GM04504 (cell line): Measurements from ENCODE around the gene SUV39H1.
"Not testable (repeated sequence)": the region's sequence is repeated elsewhere in the genome, so short reads cannot be mapped to it uniquely, and the experiment has no call there.

Experiments
- DNase-seq: peaks from one replicate; pipeline ENCODE4 v3.0.0-alpha.2; 2012; ENCODE audit warnings: low read depth

SUV39H1 gene, protein sequence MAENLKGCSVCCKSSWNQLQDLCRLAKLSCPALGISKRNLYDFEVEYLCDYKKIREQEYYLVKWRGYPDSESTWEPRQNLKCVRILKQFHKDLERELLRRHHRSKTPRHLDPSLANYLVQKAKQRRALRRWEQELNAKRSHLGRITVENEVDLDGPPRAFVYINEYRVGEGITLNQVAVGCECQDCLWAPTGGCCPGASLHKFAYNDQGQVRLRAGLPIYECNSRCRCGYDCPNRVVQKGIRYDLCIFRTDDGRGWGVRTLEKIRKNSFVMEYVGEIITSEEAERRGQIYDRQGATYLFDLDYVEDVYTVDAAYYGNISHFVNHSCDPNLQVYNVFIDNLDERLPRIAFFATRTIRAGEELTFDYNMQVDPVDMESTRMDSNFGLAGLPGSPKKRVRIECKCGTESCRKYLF

DNA sequence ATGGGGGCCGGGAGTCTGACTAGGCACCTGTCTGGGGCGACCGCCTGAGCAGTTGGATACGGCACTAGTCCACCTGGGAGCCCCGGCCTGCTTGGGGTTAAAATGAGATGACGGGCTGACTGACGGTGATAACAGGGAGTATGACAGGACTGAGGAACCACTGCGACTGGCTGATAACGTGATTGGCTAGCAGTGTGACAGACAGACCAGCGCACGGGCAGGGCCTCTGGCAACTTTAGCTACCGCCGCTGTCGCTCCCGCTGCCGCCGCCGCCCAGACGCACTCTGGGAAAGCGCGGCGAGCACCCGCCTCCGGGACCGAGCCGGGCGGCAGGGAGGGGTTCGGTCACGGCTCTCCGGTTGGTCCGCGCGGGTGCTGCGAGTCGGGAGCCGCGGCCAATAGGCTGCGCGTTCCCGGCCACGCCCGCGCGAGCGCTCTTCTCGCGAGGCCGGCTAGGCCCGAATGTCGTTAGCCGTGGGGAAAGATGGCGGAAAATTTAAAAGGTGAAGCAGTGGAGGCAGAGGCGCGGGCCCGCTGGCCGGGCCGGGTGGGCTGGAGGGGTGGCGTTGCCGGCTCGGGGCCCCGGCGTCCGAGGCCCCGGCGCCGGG is at the start of gene SUV39H1:
SUV39H1 (plus strand) TSS at position 434 of the 608 bp plus-strand sequence; CDS start at position 485, 51 bp downstream.
- peak; percentile 75 for DNase-seq

GRCh38 chrX:48648336-48648751 is 48.2 kb upstream of the SUV39H1 start:
- DNase-seq = peak; percentile 28

GRCh38 chrX:48649102-48649501 is 47.4 kb upstream of the SUV39H1 start:
- DNase-seq = no peak

- not testable (repeated sequence) for DNase-seq
Measured at GRCh38 chrX:48652055-48652579, 44.4 kb upstream of the SUV39H1 start.

DNA sequence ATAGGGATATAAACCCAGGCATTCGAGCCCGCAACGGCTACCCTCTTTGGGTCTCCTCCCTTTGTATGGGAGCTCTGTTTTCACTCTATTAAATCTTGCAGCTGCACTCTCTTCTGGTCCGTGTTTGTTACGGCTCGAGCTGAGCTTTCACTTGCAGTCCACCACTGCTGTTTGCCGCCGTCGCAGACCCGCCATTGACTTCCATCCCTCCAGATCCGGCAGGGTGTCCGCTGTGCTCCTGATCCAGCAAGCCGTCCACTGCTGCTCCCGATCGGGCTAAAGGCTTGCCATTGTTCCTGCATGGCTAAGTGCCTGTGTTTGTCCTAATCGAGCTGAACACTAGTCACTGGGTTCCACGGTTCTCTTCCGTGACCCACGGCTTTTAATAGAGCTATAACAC is 41.8 kb upstream of the SUV39H1 start:
- DNase-seq = not testable (repeated sequence)

- not testable (repeated sequence) for DNase-seq
Measured at GRCh38 chrX:48659686-48660085, 36.8 kb upstream of the SUV39H1 start.

DNA sequence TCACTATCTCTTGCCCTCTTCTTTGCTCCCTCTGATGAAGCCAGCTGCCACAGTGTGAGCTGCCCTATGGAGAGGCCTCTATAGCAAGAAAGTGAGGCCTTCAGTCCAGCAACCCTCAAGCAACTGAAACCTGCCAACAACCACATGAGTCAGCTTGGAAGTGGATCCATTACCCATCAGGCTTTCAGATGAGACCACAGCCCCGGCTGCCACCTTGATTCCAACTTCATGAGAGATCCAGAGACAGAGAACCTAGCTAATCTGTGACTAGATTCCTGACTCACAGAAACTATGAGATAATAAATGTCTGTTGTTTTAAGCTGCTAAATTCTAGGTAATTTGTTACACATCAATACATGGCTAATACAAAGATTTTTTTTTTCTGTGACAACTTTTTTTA is 33.3 kb upstream of the SUV39H1 start:
- DNase-seq = no peak

DNA sequence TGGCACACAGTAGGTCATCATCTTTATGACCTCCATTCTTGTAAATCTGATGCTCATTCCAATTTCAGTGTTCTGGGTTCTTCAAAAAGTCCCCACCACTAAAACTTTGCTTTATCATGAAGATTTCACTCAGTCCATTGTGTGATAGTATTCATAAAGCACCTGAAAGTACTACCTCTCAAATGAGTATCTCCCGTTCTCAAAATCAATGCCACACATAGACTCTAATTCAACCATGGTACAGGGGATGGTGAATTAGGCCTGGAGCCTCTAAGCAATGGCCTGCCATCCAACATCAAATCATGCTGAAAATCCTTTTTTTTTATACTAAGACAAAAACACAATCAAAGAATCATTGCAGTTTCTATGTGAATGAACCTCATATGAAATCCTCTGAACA is 32.4 kb upstream of the SUV39H1 start:
- no peak for DNase-seq

DNA sequence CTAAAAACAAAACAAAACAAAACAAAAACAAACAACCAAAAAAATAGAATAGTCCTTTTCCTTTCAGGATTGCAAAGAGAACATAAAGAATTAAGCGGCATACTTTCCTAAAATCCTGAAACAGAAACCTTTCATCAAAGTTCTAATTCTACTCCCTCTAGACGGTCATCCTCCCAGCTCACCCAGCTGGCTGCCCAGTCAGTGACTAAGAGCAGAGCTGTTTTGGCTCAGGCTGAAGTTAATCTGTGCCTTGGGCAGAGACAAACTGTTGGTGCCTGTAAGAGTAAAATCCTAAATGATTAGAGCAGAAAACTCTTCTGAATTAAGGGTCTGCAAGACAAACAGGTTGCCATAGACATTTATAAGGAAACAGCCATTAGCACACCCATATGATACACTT is 30.5 kb upstream of the SUV39H1 start:
- no peak for DNase-seq

GRCh38 chrX:48666649-48667048 is 29.9 kb upstream of the SUV39H1 start:
- DNase-seq = no peak

GRCh38 chrX:48667509-48667908 is 29.0 kb upstream of the SUV39H1 start:
- DNase-seq = no peak

GRCh38 chrX:48668187-48668586 is 28.3 kb upstream of the SUV39H1 start:
- not testable (repeated sequence) for DNase-seq

DNA sequence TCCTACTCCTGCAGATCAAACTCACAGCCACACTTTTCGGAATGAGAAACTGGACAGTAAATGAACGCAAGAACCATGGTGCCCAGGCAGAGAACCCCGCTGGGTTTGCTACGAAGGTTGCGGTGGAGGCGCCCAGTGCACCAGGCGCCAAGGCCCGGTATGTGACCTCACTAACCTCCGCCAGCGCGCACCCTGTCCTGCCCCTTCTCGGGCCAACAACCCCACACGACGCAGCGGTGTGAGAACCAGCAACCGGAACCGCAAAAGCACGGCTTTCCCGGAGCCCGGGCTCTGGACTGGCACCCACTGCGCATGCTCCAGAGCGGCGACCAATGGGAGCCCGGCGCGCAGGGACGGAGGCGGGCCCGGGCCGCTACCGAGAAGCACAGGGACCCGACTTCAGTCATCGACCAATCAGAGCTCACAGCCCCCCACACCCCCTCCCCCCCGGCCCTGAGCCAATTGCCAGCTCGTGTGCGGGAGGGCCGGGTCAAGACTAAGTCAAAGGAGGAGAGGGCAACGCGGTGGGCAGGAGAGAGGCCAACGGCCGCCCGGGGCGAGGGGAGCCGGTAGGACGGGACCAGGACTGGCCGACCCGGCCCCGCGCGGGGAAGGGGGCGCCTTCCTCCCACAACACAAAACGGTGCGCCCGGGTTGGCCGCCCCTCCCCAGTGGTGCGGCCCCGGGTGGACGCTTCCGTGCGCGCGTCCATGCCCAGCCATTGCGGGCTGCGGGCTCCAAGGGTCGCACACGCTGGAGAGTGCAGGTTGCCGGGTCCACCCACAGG is 20.2 kb upstream of the SUV39H1 start:
- peak; percentile 58 for DNase-seq

GRCh38 chrX:48676893-48677270 is 19.7 kb upstream of the SUV39H1 start:
- DNase-seq = no peak

- no peak for DNase-seq
Measured at GRCh38 chrX:48677516-48677915, 19.0 kb upstream of the SUV39H1 start.

GRCh38 chrX:48680467-48680866 is 16.1 kb upstream of the SUV39H1 start:
- DNase-seq = not testable (repeated sequence)

DNA sequence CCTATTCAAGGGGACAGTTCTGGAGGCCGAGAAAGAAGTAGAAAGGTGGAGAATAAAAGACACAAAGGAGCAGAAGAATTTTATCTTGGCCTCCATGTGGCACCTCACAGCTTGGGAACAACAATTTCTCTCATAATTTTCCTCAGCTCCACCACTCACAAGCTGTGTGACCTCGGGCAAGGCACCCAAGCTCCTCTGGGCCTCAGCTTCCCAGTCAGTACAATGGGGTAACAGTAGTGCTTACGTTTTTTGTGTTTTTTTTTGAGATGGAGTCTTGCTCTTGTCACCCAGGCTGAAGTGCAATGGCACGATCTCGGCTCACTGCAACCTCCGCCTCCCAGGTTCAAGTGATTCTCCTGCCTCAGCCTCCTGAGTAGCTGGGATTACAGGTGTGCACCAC is 15.6 kb upstream of the SUV39H1 start:
- not testable (repeated sequence) for DNase-seq

GRCh38 chrX:48681539-48682183 is 14.9 kb upstream of the SUV39H1 start:
- no peak for DNase-seq

DNA sequence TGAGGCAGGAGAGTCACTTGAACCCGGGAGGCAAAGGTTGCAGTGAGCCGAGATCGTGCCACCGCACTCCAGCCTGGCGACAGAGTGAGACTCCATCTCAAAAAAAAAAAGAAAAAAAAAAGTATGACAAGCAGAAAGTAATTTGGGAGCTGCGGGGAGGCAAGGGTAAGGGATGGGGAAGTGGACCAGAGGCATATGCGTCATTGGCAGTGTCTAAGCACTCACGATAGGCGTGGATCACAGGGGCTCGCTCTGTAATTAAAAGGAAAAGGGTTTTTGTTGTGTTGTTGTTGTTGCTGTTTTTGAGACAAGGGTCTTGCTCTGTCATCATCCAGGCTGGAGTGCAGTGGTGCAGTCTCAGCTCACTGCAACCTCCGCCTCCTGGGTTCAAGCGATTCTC is 13.7 kb upstream of the SUV39H1 start:
- not testable (repeated sequence) for DNase-seq

GRCh38 chrX:48683411-48683982 is 13.0 kb upstream of the SUV39H1 start, which contains the start of gene WAS:
Gene WAS (plus strand): TSS chrX:48683799. CDS start chrX:48683854, 55 bp downstream.
- no peak for DNase-seq

DNA sequence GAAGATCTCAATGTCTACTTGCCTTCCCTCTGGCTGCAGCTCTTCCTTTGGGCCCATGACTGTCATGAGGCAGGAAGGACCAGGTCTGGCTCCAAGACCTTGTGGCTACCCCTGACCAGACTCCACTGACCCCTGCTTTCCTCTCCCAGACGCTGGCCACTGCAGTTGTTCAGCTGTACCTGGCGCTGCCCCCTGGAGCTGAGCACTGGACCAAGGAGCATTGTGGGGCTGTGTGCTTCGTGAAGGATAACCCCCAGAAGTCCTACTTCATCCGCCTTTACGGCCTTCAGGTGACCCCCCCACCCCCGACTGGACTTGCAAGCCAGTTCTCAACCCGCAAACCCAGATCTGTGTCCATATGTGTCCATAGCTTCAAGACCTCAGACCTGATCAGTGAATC is 12.4 kb upstream of the SUV39H1 start:
- DNase-seq = no peak
